ENCODE results near the gene METAP1. TPM values are rescaled to one million over a fixed set of nuclear protein-coding genes. Genes with fewer than 3 reads are reported as not detected.
A peak's percentile ranks its signal among the peaks of the same experiment; 100 is the strongest.
"Not testable (repeated sequence)": the region's sequence is repeated elsewhere in the genome, so short reads cannot be mapped to it uniquely, and the experiment has no call there.

The METAP1 gene
- total RNA-seq, 1 donor from 2014 or later: 37.3 TPM

DNA sequence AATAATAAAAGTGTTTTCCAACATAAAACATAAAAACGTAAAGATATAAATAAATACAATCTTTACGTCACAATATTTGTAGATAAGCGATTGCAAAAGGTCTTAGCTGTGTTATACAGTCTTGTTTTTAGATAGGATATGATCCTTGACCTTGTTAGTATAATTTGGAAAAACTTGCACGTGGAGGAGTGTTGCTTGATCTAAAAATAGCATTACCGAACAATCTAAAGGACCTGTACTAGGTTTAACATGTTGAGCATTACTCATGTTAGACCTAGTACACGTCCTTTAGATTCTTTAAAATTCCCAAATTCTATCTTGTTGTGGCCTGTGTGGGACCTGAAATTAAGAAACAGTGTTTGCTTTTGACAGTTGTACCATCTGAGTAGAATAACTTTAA, 1.6 kb downstream of the METAP1 start:
- DNase-seq: peak; percentile 3

DNA sequence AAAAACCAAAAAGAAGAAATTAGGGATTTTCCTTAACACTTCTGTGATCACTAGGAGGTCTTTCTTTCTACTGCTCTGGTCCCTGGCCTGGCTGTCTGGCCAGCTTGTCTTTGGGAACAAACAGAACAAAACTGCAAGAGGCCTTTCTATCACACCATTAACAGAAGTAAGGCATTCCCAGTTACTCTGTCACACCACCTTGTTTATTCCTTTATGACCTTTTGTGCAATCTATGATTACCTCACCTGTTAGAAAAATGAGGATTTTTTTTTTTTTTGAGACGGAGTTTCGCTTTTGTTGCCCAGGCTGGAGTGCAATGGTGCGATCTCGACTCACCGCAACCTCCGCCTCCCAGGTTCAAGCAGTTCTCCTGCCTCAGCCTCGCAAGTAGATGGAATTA, 3.0 kb downstream of the METAP1 start:
- DNase-seq: no peak

DNA sequence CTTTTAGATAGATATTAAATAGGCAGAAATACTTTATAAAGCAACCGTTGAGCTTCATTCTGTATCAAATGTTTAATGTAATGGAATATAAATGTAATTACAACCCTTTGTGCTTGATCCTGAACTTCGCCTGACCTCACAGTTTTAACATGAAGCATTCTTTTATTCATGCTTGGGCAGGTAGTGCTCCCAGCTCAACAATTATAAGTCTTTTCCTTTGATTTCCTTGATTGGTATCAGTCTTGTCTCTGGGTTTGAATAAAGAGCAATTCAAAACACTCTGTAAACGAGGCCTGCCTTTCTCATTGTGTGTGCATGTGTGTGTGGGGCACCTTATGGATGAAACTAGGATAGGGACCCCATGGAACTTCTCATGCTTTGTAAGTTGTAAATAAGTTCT, 6.8 kb downstream of the METAP1 start:
- no peak for DNase-seq

DNA sequence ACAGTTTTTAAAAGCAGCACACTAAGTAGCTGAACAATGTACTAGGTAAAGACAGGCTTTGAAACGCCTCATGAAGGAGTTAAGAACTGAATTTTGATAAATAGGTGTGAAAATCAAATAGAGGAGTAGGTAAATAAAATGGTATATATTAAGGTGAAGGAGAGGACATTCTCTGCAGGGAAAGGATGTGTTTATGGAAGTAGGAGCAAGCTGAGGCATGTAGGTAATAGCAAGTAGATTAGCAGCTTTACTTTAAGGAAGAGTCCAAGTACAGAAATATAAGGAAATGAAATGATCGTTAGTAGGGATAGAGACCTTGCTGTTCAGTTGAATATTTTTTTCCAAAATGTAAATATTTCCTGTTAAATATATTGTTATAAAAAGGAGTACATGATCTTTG, 12.5 kb downstream of the METAP1 start:
- no peak for DNase-seq

DNA sequence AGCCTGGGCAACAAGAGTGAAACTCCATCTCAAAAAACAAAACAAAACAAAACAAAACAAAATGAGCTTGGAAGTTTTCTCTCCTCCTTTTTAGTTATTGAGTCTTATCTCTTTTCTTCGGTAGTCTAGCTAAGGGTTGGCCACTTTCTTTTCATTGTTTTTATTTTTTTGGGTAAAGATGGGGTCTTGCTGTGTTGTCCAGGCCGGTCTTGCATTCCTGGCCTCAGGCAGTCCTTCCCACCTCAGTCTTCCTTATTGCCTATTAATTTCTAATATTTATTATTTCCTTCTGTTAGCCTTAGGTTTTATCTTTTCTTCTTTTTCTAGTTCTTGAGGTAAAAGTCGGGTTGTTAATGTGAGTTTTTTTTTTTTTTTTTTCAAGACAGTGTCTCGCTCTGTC, 16.4 kb downstream of the METAP1 start:
- DNase-seq: no peak

DNA sequence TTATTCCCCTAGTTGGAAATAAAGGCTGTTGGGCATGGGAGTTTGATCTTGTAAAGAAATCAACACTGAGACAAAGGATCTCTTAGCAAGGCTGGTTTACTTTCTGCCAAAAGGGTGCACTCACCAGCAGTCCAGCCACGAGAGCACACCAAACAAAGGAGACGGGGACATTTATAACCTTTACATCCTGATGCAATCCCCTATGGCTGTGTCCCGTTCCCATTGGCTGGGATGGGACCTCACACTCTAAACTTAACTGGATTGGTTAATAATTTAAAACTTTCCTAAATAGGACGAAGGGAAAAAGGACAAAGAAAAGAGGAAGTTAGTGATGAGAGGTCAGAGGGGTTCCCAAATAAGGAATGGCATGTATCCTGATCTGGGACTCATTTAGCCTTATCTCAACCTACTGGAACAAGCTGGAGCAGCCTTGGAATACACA, 17.9 kb downstream of the METAP1 start:
- no peak for DNase-seq

DNA sequence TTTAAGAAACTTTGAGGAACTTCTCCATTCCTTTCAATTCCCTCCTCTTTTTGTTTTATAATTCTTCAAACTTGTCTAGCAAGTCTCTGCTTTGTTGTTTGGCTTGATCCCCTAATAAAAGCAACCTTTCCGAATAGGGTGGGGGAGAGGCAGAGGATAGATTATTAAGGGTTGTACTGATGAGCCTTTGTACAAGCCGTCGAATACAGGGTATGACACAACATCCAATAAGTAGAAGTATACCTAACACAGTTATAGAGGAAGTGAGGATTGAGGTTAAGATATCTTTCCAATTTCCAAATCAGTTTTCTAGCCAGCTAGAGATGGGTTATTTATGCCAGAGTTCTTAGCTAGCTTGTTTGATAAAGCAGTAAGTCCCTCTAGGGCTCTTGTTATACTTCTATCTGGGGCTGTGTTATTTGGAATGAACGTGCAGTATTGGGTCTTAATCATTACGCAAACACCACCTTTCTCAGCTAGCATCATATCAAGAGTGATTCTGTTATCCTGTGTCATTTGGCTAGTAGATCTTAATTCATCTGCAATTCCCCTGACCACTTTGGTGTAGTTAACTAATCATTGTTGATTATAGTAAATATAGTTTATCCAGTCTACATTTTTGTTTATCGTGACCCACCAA, 18.5 kb downstream of the METAP1 start:
- DNase-seq: no peak

DNA sequence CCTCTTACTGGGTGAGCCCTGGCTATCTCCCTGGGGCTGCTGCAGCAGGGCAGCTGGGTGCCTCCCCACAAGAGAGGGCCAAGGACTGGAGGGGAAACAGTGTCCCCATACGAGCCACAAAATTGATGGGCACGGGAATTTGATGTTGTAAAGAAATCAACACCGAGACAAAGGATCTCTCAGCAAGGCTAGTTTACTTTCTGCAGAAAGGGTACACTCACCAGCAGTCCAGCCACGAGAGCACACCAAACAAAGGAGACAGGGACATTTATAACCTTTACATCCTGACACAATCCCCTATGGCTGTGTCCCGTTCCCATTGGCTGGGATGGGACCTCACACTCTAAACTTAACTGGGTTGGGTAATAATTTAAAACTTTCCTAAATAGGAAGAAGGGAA, 25.9 kb downstream of the METAP1 start:
- DNase-seq: no peak

DNA sequence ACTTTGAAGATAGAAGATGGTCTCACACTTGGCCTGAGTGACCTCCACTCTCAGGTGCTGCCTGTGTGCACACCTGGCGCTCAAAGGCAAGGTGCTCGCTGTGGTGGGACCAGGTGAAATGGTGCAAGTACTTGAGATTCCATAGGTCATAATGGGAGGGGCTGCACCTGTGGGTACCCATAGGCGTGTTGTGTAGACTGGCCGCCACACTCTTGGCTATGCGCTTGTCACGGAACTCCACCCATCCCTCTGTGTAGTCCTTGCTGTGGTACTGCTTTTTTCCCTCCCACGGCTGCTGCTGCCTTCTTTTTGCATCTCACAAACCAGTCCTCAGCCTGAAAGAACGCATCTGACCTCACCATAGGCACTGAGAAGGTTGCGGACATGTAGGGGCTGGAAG, 27.0 kb downstream of the METAP1 start:
- no peak for DNase-seq

DNA sequence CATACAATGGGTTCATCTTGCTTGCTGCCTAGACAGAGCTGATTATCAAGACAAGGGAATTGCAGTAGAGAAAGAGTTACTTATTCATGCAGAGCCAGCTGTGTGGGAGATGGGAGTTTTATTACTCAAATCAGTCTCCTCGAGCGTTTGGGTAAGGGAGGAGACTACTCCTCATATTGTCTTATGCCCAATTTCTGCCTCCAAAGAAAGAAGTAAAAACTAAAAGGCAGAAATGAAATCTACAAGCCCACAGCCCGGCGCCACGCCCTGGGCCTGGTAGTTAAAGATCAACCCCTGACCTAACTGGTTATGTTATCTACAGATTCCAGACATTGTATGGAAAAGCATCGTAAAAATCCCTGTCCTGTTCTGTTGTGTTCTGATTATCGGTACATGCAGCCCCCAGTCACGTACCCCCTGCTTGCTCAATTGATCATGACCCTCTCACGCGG, 28.3 kb downstream of the METAP1 start:
- not testable (repeated sequence) for DNase-seq

DNA sequence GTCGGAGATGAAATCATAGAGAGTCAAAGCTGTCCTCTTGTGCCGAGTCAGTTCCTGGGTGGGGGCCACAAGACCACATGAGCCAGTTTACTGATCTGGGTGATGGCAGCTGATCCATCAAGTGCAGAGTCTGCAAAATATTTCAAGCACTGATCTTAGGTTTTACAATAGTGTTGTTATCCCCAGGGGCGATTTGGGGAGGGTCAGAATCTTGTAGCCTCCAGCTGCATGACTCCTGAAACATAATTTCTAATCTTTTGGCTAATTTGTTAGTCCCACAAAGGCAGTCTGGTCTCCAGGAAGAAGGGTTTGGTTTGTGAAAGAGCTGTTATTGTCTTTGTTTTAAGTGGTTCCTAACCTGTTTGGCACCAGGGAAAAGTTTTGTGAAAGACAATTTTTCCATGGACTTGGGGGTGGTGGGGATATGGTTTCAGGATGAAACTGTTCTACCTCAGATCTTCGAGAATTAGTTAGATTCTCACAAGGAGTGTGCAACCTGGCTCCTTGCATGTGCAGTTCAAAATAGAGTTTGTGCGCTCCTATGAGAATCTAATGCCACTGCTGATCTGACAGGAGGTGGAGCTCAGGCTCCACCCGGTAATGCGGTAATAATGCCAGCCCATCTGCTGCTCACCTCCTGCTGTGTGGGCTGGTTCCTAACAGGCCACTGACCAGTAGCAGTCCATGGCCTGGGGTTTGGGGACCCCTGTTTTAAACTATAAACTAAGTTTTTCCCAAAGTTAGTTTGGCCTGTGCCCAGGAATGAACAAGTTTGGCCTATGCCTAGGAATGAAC, 29.2 kb downstream of the METAP1 start:
- no peak for DNase-seq

DNA sequence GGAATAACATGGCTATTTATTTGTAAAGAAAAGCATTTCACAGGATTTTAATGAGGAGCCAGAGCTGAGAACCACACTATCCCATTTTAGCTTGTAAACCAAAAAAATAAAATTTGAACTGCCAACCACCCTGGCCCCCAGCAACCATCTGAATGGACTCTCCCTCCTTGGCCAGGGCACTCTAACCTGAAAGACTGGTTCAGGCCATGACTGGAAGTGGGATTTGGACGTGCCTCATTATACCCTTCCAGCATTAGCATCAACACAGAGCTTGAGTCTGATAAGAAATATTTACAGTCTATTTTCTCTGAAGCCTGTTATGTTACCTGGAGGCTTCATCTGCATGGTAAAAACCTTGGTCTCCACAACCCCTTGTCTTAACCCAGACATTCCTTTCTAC, 30.0 kb downstream of the METAP1 start:
- DNase-seq: no peak

DNA sequence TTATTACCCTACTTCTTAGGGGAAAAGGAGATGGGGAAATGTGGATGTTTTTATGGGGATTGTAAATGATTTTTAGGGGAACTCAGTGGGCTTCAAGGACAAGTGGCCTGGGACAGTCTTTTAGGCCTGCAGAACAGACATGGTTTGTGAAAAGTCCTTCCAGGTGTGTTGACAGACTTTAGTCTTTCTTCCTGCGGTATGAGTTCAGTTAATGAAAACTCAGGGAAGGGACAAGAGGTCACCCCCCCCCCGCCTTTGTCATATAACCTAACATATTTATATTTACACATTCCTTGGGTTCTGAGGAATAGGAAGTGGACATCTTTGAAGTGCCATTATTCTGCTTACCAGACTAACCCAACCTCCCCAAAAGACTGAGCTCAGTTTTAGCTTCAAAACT, 31.8 kb downstream of the METAP1 start:
- no peak for DNase-seq

DNA sequence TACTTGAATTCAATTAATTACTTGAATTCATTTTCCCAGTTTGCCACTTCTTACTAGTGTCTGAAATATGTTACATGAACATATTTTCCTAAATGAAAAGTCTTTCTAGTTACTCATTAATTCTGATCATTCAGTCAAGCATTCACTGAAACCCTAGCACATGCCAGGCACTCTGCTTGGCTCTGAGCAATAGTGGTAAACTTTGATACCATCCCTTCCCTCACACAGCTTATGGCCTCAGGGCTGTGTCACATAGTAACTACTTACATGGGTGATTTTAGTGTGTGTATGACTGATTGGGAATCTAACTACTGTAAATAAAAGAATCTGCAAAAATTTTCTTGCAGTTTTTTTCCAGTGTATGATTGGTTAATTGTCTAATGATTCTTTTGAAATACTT, 32.7 kb downstream of the METAP1 start:
- no peak for DNase-seq

DNA sequence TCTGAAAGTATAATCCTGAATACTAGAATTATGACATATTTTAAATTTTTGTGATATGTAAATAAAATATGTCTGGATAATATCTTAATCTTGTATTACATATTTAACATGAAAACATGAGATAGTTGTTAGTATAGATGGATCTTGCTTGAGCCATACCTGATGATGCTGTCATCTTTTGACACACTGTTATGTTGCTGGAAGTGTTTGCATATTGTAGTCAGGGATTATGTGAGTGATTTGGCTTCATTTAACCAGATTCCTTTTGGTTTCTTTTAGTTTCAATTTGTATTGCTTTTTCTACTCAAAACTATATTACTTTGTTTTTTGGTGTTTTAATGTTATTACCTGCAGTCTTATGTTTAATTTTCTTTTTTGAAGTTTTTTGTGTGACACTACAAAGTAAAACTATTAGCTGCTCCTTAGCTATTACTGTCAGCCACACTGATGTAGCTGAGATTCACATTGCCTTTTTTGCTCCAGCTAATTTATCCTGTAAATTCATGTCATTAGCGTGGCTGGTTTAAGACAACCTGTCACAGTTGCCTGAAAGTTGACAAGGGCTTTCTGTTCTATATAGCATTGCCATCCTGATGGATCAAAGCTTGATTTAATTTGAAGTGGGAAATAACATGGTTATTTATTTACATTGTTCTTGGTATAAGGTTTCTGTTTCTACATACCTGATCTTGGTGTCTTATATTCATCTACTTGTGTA, 33.7 kb downstream of the METAP1 start:
- DNase-seq: peak; percentile 12

DNA sequence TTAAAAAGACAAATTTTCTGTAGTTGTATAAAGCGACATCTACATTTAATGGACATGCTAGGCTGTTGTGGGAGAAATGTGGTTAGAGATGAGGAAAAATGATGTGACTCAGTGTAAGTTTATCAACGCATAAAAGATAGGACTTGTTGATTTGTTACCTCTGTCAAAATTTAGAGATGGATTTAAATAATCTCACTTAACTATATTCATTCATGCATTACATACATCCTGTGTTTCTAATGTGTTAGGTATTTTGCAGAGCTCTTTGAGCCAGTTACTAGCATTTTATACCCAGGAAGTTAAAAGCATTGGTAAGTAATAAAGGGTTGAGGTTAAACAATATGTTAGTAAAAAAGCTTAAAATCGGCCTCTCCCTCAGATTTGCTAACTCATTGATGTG, 34.3 kb downstream of the METAP1 start:
- no peak for DNase-seq

DNA sequence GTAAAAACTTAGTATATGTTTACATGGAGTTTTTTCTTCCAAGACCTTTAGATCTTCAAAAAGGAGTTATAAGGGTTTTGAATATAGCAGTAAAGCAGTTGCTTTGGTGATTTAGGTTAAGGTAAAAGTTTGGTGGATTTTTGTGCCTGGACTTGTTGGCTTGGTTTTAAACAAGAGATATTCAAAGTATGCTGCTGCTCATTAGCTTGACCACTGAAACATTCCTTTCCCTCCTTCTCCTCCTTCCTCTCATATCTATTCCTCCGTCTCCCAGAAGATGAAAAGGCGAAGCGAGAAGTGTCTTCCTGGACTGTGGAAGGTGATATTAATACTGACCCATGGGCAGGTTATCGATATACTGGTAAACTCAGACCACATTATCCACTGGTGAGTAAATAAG, 38.4 kb downstream of the METAP1 start:
- DNase-seq: no peak

DNA sequence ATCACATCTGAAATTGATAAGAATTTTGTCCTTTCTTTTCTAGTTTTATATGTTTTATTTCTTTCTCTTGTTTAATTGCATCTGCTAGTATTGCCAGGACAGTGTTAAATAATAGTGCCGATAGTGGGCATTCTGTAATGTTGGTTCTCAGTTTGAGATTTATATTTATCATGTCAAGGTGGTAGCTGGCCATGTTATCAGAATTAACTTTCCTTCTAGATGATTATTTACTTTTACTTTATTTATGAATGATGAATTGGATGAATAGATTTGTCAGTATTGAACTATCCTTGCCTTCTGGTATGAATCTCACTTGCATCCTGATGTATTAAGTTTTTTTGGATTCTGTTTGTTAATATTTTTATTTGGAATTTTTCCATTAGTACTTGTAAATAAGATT, 42.7 kb downstream of the METAP1 start:
- no peak for DNase-seq

DNA sequence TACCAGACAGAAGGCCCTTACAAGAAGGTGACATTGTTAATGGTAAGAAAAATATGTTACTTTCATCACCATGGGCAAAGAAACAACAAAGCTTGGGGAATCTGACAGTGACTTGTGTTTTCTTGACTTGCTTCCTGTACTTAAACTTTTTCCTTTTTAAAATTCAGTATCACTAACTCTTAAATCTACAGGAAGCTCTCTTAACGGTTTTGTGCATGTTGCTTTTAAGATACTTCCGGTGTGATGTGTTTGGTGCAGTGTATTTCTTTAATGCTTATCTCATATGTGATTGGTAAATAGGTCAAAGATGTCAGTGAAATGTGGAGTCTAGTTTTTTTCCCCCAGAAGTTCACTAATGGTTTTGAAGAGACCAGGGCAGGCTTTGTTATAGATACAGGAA, 47.8 kb downstream of the METAP1 start:
- no peak for DNase-seq

DNA sequence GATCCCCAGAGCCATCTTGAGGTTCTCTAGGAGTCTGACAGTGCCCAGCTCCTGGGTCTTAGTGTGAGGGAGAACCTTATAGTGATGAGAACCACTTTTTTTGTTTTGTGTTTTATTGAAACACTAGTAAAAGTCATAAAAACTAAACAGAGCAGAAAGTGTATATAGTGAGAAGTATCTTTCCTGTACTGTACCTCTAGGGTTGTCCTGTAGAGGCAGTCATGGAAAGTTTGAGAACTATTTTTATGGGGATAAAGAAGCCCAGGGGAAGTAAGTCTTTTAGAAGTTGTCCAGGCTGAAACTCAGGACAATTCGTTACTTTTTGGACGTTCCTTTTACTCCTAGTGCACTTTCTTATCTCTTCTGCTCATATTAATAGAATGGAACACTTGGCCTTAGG, 52.2 kb downstream of the METAP1 start:
- no peak for DNase-seq

DNA sequence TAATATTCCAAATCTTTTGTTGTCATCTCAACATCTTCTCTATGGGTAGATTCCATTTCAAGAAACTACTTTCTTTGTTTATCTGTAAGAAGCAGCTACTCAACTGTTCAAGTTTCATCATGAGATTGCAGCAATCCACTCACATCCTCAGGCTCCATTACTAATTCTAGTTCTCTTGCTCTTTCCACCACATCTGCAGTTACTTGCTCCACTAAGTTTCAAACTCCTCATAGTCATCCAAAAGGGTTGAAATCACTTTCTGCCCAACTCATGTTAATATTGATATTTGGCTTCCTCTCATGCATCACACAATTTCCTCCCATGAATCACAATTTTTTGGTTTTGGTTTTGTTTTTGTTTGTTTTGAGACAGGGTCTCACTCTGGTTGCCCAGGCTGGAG, 57.4 kb downstream of the METAP1 start:
- DNase-seq: no peak

DNA sequence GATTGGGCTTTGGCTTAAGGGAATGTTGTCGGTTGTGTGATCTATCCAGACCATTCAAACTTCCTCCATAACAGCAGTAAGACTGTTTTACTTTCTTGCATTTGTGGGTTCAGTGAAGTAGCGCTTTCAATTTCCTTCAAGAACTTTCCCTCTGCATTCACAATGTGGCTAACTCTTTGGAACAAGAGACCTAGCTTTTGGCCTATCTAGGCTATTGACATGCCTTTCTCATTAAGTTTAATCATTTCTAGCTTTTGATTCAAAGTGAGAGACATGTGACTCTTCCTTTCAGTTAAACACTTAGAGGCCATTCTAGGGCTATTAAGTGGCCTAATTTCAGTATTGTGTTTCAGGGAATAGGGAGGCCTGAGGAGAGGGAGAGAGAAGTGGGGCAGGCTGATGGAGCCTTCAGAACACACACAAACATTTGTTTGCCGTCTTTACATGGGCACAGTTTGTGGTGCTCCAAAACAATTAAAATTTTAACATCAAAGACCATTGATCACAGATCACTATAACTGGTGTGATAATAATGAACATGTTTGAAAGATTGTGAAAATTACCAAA, 59.0 kb downstream of the METAP1 start:
- no peak for DNase-seq

DNA sequence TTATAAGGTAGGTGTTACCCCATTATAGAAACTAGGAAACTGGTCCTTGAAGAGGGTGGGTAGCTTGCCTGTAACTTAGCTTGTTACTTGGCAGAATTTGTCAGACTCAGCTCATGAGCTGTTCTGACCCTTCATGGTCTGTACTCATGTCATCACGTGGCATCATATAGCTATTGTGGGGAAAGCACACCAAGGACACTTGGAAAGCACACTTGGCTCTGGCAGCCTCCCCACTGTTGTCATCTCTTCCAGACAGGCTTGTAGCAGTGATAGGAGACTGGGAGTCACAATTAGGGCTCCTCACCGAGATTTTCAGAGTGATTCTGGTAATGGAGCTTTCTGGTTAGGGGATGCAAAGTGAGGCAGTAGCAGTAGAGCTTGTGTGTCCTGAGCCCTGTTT, 62.7 kb downstream of the METAP1 start:
- no peak for DNase-seq

Data from tongue (tissue), 2 donors.